KOPT-K1 (cell line): ENCODE measurements around the gene SMNDC1.
"Not testable (repeated sequence)": the region's sequence is repeated elsewhere in the genome, so short reads cannot be mapped to it uniquely, and the experiment has no call there.

Source experiments
- H3K27ac ChIP-seq: fragments of 200-600 bp; sonication (generic); 2 replicates; pipeline ENCODE4 v1.5.1; 2016; ENCODE audit warnings: antibody characterized with exemption, mild to moderate bottlenecking, low read depth, low read length; ENCODE audit not compliant: poor library complexity, severe bottlenecking
- H3K36me3 ChIP-seq: fragments of 200-600 bp; sonication (generic); 2 replicates; pipeline ENCODE4 v1.5.1; 2017; ENCODE audit warnings: antibody characterized with exemption, mild to moderate bottlenecking, low read length, moderate library complexity; ENCODE audit not compliant: insufficient read depth
- H3K9me3 ChIP-seq: fragments of 200-600 bp; sonication (generic); 2 replicates; pipeline ENCODE4 v1.5.1; 2017; ENCODE audit warnings: antibody characterized with exemption, low read length, mild to moderate bottlenecking; ENCODE audit not compliant: insufficient read depth, poor library complexity, severe bottlenecking

SMNDC1 gene

GRCh38 chr10:110277591-110277990 is 27.1 kb downstream of the SMNDC1 start:
- Histone ChIP-seq H3K9me3 (no peaks in the 10 kb centered on the region), H3K36me3 (no peaks in the 10 kb centered on the region), H3K27ac (no peak overlapping the region)

GRCh38 chr10:110276603-110277002 is 28.1 kb downstream of the SMNDC1 start:
- Histone ChIP-seq H3K9me3 (no peaks in the 10 kb centered on the region), H3K36me3 (no peaks in the 10 kb centered on the region), H3K27ac (no peak overlapping the region)

GRCh38 chr10:110275128-110275729 is 29.5 kb downstream of the SMNDC1 start:
- Histone ChIP-seq H3K9me3 (no peaks in the 10 kb centered on the region), H3K27ac (no peak overlapping the region), H3K36me3 (no peaks in the 10 kb centered on the region)

GRCh38 chr10:110274647-110275046 is 30.1 kb downstream of the SMNDC1 start:
- H3K36me3 ChIP-seq = no peaks in the 10 kb centered on the region
- no peaks in the 10 kb centered on the region for H3K9me3 ChIP-seq
- H3K27ac ChIP-seq = no peak overlapping the region

GRCh38 chr10:110274072-110274627 is 30.6 kb downstream of the SMNDC1 start:
- no peak overlapping the region for H3K27ac ChIP-seq
- H3K9me3 ChIP-seq = no peaks in the 10 kb centered on the region
- H3K36me3 ChIP-seq = no peaks in the 10 kb centered on the region

GRCh38 chr10:110273474-110273873 is 31.2 kb downstream of the SMNDC1 start:
- H3K27ac ChIP-seq = no peak overlapping the region
- no peaks in the 10 kb centered on the region for H3K9me3 ChIP-seq
- no peaks in the 10 kb centered on the region for H3K36me3 ChIP-seq

- H3K9me3 ChIP-seq, H3K36me3 ChIP-seq, H3K27ac ChIP-seq: not testable (repeated sequence)
Measured at GRCh38 chr10:110272995-110273394, 31.7 kb downstream of the SMNDC1 start.

GRCh38 chr10:110269374-110270318 is 35.1 kb downstream of the SMNDC1 start:
- Histone ChIP-seq H3K27ac (no peak overlapping the region), H3K9me3 (no peaks in the 10 kb centered on the region), H3K36me3 (no peaks in the 10 kb centered on the region)

GRCh38 chr10:110268971-110269370 is 35.7 kb downstream of the SMNDC1 start:
- Histone ChIP-seq H3K27ac (no peak overlapping the region), H3K36me3 (no peaks in the 10 kb centered on the region), H3K9me3 (no peaks in the 10 kb centered on the region)

- Histone ChIP-seq H3K36me3 (no peaks in the 10 kb centered on the region), H3K9me3 (no peaks in the 10 kb centered on the region)
Measured at GRCh38 chr10:110268442-110268841, 36.3 kb downstream of the SMNDC1 start.

GRCh38 chr10:110267276-110267675 is 37.4 kb downstream of the SMNDC1 start:
- no peaks in the 10 kb centered on the region for H3K36me3 ChIP-seq
- H3K27ac ChIP-seq = no peak overlapping the region
- H3K9me3 ChIP-seq = no peaks in the 10 kb centered on the region

More at GRCh38 chr10:110268442-110268841, 36.3 kb downstream of the SMNDC1 start:
- H3K27ac ChIP-seq = no peak overlapping the region

GRCh38 chr10:110265573-110266193 is 39.0 kb downstream of the SMNDC1 start:
- Histone ChIP-seq H3K27ac (no peak overlapping the region), H3K9me3 (no peaks in the 10 kb centered on the region), H3K36me3 (no peaks in the 10 kb centered on the region)

- H3K36me3 ChIP-seq = no peaks in the 10 kb centered on the region
- H3K27ac ChIP-seq = no peak overlapping the region
- H3K9me3 ChIP-seq = no peaks in the 10 kb centered on the region
Measured at GRCh38 chr10:110263164-110263563, 41.6 kb downstream of the SMNDC1 start.

- Histone ChIP-seq H3K9me3 (peaks cover 4% of the 10 kb centered on the region), H3K27ac (no peak overlapping the region), H3K36me3 (no peaks in the 10 kb centered on the region)
Measured at GRCh38 chr10:110260746-110261477, 43.8 kb downstream of the SMNDC1 start.
